ENCODE data around the gene MEX3D.
A peak's percentile ranks its signal among the peaks of the same experiment; 100 is the strongest.
"Not testable (repeated sequence)": the region's sequence is repeated elsewhere in the genome, so short reads cannot be mapped to it uniquely, and the experiment has no call there.

The MEX3D gene

GRCh38 chr19:1533510-1534150 is 34.5 kb downstream of the MEX3D start:
- no peak for DNase-seq

- DNase-seq, result no peak
Observed at GRCh38 chr19:1532003-1532402, 36.1 kb downstream of the MEX3D start.

GRCh38 chr19:1531587-1531986 is 36.5 kb downstream of the MEX3D start:
- no peak for DNase-seq

GRCh38 chr19:1530856-1531255 is 37.3 kb downstream of the MEX3D start:
- DNase-seq, result not testable (repeated sequence)

- no peak for DNase-seq
Observed at GRCh38 chr19:1529430-1529816, 38.7 kb downstream of the MEX3D start.

- no peak for DNase-seq
Observed at GRCh38 chr19:1528596-1529429, 39.3 kb downstream of the MEX3D start.

- no peak for DNase-seq
Observed at GRCh38 chr19:1527650-1528309, 40.3 kb downstream of the MEX3D start.

GRCh38 chr19:1526979-1527649 is 41.0 kb downstream of the MEX3D start:
- no peak for DNase-seq

GRCh38 chr19:1526066-1526778 is 41.9 kb downstream of the MEX3D start:
- no peak for DNase-seq

- no peak for DNase-seq
Observed at GRCh38 chr19:1525343-1525742, 42.8 kb downstream of the MEX3D start.

GRCh38 chr19:1524972-1525325 is 43.2 kb downstream of the MEX3D start:
- no peak for DNase-seq

GRCh38 chr19:1524287-1524971 is 43.7 kb downstream of the MEX3D start:
- DNase-seq, result no peak

- DNase-seq, result no peak
Observed at GRCh38 chr19:1523412-1524286, 44.5 kb downstream of the MEX3D start, which contains the start of gene PLK5. TSS of gene PLK5 (plus strand) at chr19:1524077. CDS start at chr19:1526997, 2,920 bp downstream.

- DNase-seq, result no peak
Observed at GRCh38 chr19:1522838-1523237, 45.3 kb downstream of the MEX3D start.

GRCh38 chr19:1522061-1522460 is 46.1 kb downstream of the MEX3D start:
- no peak for DNase-seq

- DNase-seq, result no peak
Observed at GRCh38 chr19:1521636-1522035, 46.5 kb downstream of the MEX3D start.

- DNase-seq, result no peak
Observed at GRCh38 chr19:1520203-1520780, 47.8 kb downstream of the MEX3D start.

GRCh38 chr19:1519802-1520201 is 48.3 kb downstream of the MEX3D start:
- not testable (repeated sequence) for DNase-seq

GRCh38 chr19:1518471-1518870 is 49.7 kb downstream of the MEX3D start:
- DNase-seq, result no peak

- peak; percentile 9 to 41 for DNase-seq
Observed at GRCh38 chr19:1516395-1516753, 51.8 kb downstream of the MEX3D start.

All from NCI-H526 (cell line).